DOHH2 (cell line): Measurements from ENCODE around the gene C2CD4D.
"Not testable (repeated sequence)": the region's sequence is repeated elsewhere in the genome, so short reads cannot be mapped to it uniquely, and the experiment has no call there.

Experiments used
- H3F3A ChIP-seq: fragments of 200-600 bp; sonication (generic), shearing (Covaris generic); 2 replicates; pipeline ENCODE4 v1.6.0; 2016; ENCODE audit warnings: antibody characterized with exemption, mild to moderate bottlenecking; ENCODE audit not compliant: control insufficient read depth, insufficient read depth
- H3K27ac ChIP-seq: fragments of 200-600 bp; sonication (generic); 2 replicates; pipeline ENCODE4 v1.5.1; 2014; ENCODE audit warnings: low read depth, mild to moderate bottlenecking, low read length, moderate library complexity
- H3K27me3 ChIP-seq: fragments of 200-600 bp; sonication (generic); 2 replicates; pipeline ENCODE4 v1.6.1; 2014; ENCODE audit warnings: mild to moderate bottlenecking, low read length, mixed read lengths; ENCODE audit not compliant: control insufficient read depth
- H3K36me3 ChIP-seq: fragments of 200-600 bp; sonication (generic); 2 replicates; pipeline ENCODE4 v1.6.1; 2014; ENCODE audit warnings: mild to moderate bottlenecking, low read length, moderate library complexity, mixed read lengths; ENCODE audit not compliant: control insufficient read depth
- H3K4me1 ChIP-seq: fragments of 200-600 bp; sonication (generic); 2 replicates; pipeline ENCODE4 v1.6.1; 2014; ENCODE audit warnings: mild to moderate bottlenecking, low read length, mixed read lengths; ENCODE audit not compliant: control insufficient read depth
- H3K4me2 ChIP-seq: fragments of 200-600 bp; sonication (generic); 2 replicates; pipeline ENCODE4 v1.6.0; 2014; ENCODE audit warnings: mild to moderate bottlenecking, low read length, moderate library complexity
- H3K4me3 ChIP-seq: fragments of 200-600 bp; sonication (generic); 2 replicates; pipeline ENCODE4 v1.5.1; 2014; ENCODE audit warnings: mild to moderate bottlenecking, low read length, mixed read lengths
- H3K79me2 ChIP-seq: fragments of 200-600 bp; sonication (generic); 2 replicates; pipeline ENCODE4 v1.6.1; 2014; ENCODE audit warnings: mild to moderate bottlenecking, low read length, mixed read lengths; ENCODE audit not compliant: control insufficient read depth
- H3K9me2 ChIP-seq: fragments of 200-600 bp; sonication (generic); replicated peaks from 2 replicates; pipeline ENCODE4 v1.6.1; 2014; ENCODE audit warnings: mild to moderate bottlenecking, low read length, mixed read lengths; ENCODE audit not compliant: control insufficient read depth
- H3K9me3 ChIP-seq: fragments of 200-600 bp; sonication (generic); 2 replicates; pipeline ENCODE4 v1.6.1; 2014; ENCODE audit warnings: antibody characterized with exemption, low read length, mixed read lengths; ENCODE audit not compliant: control insufficient read depth, insufficient read depth
- H4K20me1 ChIP-seq: fragments of 200-600 bp; sonication (generic); 2 replicates; pipeline ENCODE4 v1.6.0; 2014; ENCODE audit warnings: low read depth, mild to moderate bottlenecking, antibody characterized with exemption, low read length, moderate library complexity; ENCODE audit not compliant: control insufficient read depth, insufficient read depth
- EZH2phosphoT487 ChIP-seq: fragments of 200-600 bp; sonication (generic); IDR thresholded peaks from 2 replicates; pipeline ENCODE4 v1.6.1; 2017; ENCODE audit warnings: borderline replicate concordance, mild to moderate bottlenecking, antibody characterized with exemption, low read length, moderate library complexity, mixed read lengths
- TF ChIP-seq, protein P1 (sequence below): fragments of 200-600 bp; sonication (generic); IDR thresholded peaks from one replicate; pipeline ENCODE4 v1.5.1; 2014; ENCODE audit warnings: antibody characterized with exemption, mild to moderate bottlenecking, low read depth, low read length; ENCODE audit not compliant: poor library complexity, severe bottlenecking

The C2CD4D gene

GRCh38 chr1:151882466-151882865 is 42.8 kb upstream of the C2CD4D start:
- H3K4me1 ChIP-seq = peaks cover 12% of the 10 kb centered on the region
- no peak overlapping the region for H3K4me3 ChIP-seq
- H4K20me1 ChIP-seq = no peaks in the 10 kb centered on the region
- no peak overlapping the region for H3K27ac ChIP-seq
- no peaks in the 10 kb centered on the region for H3K79me2 ChIP-seq
- H3F3A ChIP-seq = no peaks in the 10 kb centered on the region
- TF ChIP-seq, protein P1, sequence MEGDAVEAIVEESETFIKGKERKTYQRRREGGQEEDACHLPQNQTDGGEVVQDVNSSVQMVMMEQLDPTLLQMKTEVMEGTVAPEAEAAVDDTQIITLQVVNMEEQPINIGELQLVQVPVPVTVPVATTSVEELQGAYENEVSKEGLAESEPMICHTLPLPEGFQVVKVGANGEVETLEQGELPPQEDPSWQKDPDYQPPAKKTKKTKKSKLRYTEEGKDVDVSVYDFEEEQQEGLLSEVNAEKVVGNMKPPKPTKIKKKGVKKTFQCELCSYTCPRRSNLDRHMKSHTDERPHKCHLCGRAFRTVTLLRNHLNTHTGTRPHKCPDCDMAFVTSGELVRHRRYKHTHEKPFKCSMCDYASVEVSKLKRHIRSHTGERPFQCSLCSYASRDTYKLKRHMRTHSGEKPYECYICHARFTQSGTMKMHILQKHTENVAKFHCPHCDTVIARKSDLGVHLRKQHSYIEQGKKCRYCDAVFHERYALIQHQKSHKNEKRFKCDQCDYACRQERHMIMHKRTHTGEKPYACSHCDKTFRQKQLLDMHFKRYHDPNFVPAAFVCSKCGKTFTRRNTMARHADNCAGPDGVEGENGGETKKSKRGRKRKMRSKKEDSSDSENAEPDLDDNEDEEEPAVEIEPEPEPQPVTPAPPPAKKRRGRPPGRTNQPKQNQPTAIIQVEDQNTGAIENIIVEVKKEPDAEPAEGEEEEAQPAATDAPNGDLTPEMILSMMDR = no peak
- TF ChIP-seq EZH2phosphoT487 = no peak
- H3K9me2 ChIP-seq = no peaks in the 10 kb centered on the region
- 0 out of 2 replicates have a peak, but pooled peaks cover 4% of the 10 kb centered on the region for H3K9me3 ChIP-seq
- no peaks in the 10 kb centered on the region for H3K27me3 ChIP-seq
- peaks cover 28% of the 10 kb centered on the region for H3K36me3 ChIP-seq
- no peak overlapping the region for H3K4me2 ChIP-seq

DNA sequence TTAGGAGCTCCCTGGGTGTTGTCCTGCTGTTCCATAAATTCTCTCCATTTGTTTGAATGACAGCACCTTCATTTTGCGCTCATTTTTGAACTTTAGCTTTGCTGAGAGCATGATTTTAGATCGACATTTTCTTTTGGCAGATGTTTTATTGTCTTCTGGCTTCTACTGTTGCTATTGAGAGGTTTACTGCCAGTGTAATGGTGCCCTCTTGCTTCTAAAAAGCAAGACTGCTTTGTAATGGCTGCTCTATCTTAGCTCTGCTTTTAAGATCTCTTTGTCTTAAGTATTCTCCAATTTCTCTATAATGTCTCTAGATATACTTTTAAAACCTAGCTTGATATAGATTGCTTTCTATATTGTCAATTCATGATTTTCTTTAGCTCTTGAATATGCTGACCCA is 41.9 kb upstream of the C2CD4D start:
- no peaks in the 10 kb centered on the region for H3K9me3 ChIP-seq
- no peaks in the 10 kb centered on the region for H3F3A ChIP-seq
- no peaks in the 10 kb centered on the region for H4K20me1 ChIP-seq
- no peaks in the 10 kb centered on the region for H3K9me2 ChIP-seq
- H3K79me2 ChIP-seq = no peaks in the 10 kb centered on the region
- no peak overlapping the region for H3K27ac ChIP-seq
- H3K4me3 ChIP-seq = no peak overlapping the region
- H3K4me2 ChIP-seq = no peak overlapping the region
- peaks cover 21% of the 10 kb centered on the region for H3K36me3 ChIP-seq
- no peaks in the 10 kb centered on the region for H3K27me3 ChIP-seq
- TF ChIP-seq, protein P1 = no peak
- TF ChIP-seq EZH2phosphoT487 = no peak
- H3K4me1 ChIP-seq = peaks cover 12% of the 10 kb centered on the region

- Histone ChIP-seq H3K27me3 (no peaks in the 10 kb centered on the region), H3K79me2 (no peaks in the 10 kb centered on the region), H3F3A (no peaks in the 10 kb centered on the region), H3K9me3 (no peaks in the 10 kb centered on the region), H3K27ac (no peak overlapping the region), H3K36me3 (peaks cover 33% of the 10 kb centered on the region), H3K4me3 (no peak overlapping the region), H4K20me1 (no peaks in the 10 kb centered on the region; the same call in 1 of the 2 replicates), H3K9me2 (no peaks in the 10 kb centered on the region), H3K4me2 (no peak overlapping the region), H3K4me1 (peaks cover 5% of the 10 kb centered on the region; the same call in 1 of the 2 replicates)
- TF ChIP-seq, protein P1 = no peak
- TF ChIP-seq EZH2phosphoT487 = no peak
These were observed 35.9 kb upstream of the C2CD4D start for GRCh38 chr1:151875419-151876097.

DNA sequence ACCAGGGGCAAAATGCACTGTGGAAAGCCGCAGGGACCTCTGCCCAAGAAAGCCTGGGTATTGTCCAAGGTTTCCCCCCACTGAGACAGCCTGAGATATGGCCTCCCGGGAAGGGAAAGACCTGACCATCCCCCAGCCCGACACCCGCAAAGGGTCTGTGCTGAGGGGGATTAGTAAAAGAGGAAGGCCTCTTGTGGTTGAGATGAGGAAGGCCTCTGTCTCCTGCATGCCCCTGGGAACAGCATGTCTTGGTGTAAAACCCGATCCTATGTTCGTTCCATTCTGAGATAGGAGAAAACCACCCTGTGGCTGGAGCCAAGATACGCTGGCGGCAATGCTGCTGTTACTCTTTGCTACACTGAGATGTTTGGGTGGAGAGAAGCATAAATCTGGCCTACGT is 33.2 kb upstream of the C2CD4D start:
- not testable (repeated sequence) for H3K4me3 ChIP-seq, H3K27me3 ChIP-seq, H4K20me1 ChIP-seq, H3K9me2 ChIP-seq, H3K9me3 ChIP-seq, H3K4me2 ChIP-seq, H3K79me2 ChIP-seq, H3K4me1 ChIP-seq, H3F3A ChIP-seq, H3K27ac ChIP-seq
- peaks cover 26% of the 10 kb centered on the region for H3K36me3 ChIP-seq
